Activated CD4-positive, alpha-beta T cell treated with anti-CD3 and anti-CD28 coated beads, Interleukin-2, amount 50 U/mL, for 24 hours (primary cell): ENCODE data around the gene ASXL1.

Source experiments
- DNase-seq, 2 donors: peaks; one replicate each; pipeline ENCODE4 v3.0.0-alpha.2; 2020; ENCODE audit warnings: low read depth in 1 of 2, low spot score in 1 of 2

The ASXL1 gene

GRCh38 chr20:32451682-32452461, 93.7 kb downstream of the ASXL1 start:
- DNase-seq = no peak

- DNase-seq = no peak
Observed at GRCh38 chr20:32452776-32453466, 94.8 kb downstream of the ASXL1 start.

- no peak for DNase-seq
Observed at GRCh38 chr20:32453467-32454163, 95.5 kb downstream of the ASXL1 start.

- DNase-seq = no peak
Observed at GRCh38 chr20:32454164-32455145, 96.3 kb downstream of the ASXL1 start.

- DNase-seq = no peak
Observed at GRCh38 chr20:32455171-32455900, 97.2 kb downstream of the ASXL1 start.

- no peak for DNase-seq
Observed at GRCh38 chr20:32455901-32456701, 98.0 kb downstream of the ASXL1 start.

GRCh38 chr20:32456869-32457478, 98.8 kb downstream of the ASXL1 start:
- DNase-seq = no peak

- DNase-seq = no peak
Observed at GRCh38 chr20:32457479-32457986, 99.4 kb downstream of the ASXL1 start.

- no peak for DNase-seq
Observed at GRCh38 chr20:32458061-32458836, 100.1 kb downstream of the ASXL1 start.

GRCh38 chr20:32458837-32459220, 100.7 kb downstream of the ASXL1 start:
- no peak for DNase-seq

- no peak for DNase-seq
Observed at GRCh38 chr20:32460231-32460630, 102.1 kb downstream of the ASXL1 start.

GRCh38 chr20:32460683-32461320, 102.7 kb downstream of the ASXL1 start:
- no peak for DNase-seq

- DNase-seq = no peak
Observed at GRCh38 chr20:32461836-32462600, 103.9 kb downstream of the ASXL1 start.

GRCh38 chr20:32462900-32463641, 104.9 kb downstream of the ASXL1 start:
- no peak for DNase-seq

GRCh38 chr20:32463642-32464400, 105.7 kb downstream of the ASXL1 start:
- DNase-seq = no peak
